ENCODE measurements around the gene COL9A3.
A peak's percentile ranks its signal among the peaks of the same experiment; 100 is the strongest.
"Not testable (repeated sequence)": the region's sequence is repeated elsewhere in the genome, so short reads cannot be mapped to it uniquely, and the experiment has no call there.

Gene COL9A3

DNA sequence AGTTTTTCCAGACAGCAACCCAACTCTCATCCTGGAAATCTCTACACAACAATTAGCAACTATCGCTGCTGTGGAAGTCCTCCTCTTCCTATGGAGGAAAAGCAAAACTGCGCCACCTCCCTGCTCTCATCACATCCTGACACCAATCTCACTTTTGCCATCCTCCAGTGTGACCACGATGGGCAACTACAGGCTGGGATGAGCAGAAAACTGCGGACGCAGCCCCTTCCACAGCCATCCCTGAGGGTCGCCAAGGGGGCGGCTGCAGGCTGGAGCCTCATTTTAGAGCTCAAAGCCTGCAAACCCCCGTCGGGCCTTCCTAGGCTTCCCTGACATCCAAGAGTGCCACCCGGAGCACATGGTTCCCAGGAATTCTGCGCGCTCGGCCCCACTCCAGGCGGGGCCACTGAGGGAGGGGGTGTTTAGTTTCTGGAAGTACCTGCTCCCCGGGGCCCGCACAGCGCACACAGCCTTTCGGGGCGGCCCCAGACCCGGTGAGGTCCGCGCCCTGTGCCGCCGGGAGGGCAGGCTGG is 43.6 kb downstream of the COL9A3 start:
- no peak for DNase-seq

DNA sequence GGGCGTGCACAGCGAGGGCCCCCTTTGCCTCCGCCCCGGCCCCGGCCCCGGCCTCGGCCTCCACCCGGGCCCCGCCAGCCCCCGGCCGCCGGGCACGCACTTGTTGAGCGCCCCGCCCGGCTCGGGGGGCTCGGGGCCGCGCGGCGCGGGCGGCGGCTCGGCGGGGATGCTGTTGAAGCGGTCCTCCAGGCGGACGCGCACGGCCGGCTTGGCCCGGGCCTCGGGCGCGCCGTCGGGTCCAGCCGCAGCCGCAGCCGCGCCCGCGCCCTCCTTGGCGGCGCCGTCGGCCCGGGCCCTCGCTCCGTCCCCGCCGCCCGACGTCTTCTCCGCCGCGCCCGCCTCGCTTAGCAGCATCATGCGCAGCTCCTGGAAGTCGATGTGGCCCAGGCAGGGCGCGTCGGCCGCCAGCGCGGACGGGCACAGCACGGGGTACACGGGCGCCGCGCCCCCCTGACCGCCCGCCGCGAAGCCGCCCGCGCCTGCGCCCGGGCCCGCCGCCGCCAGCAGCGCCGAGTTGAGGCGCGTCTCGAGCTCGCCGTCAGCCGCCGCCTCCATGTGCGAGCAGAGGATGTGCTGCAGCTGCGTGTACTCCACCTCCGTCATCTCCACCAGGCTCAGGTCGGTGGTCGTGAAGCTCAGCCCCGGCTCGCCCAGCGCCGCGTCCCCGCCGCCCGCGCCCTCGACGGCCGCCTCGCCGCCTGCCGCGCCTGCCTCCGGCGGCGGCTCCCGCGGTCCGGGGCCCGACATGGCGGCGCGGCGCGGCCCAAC is 44.3 kb downstream of the COL9A3 start:
- DNase-seq, result no peak

DNA sequence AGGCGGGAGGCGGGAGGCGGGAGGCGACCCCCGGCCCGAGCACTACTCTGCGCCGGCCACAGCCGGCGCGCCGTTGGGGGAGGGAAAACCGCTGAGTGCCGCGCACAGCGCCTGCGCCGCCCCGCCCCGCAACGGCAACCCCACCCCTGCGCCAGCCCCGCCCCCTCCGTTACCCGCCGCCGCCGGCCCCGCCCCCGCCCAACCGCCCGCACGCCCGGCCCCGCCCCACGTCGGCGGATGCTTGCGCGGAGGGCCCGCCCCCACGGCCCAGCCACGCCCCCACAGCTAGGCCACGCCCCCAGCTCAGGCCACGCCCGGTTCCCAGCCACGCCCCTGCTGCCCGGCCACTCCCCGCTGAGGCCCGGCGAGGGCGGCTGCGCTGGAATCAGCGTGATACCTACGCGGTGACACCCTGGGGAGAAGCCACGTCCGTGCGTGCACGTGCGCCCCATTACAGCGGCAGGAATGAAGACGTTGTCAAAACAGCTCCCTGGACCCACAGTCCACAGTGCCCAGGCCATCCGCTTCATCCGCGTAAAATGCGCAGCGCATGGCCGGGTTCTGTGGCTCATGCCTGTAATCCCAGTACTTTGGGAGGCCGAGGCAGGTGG is 45.0 kb downstream of the COL9A3 start, which contains the start of gene TCFL5:
Gene TCFL5, minus strand, starts transcription at position 97 of the 611 bp plus-strand sequence. CDS start 152 bp downstream, outside the sequence.
- peak; percentile 92 for DNase-seq

DNA sequence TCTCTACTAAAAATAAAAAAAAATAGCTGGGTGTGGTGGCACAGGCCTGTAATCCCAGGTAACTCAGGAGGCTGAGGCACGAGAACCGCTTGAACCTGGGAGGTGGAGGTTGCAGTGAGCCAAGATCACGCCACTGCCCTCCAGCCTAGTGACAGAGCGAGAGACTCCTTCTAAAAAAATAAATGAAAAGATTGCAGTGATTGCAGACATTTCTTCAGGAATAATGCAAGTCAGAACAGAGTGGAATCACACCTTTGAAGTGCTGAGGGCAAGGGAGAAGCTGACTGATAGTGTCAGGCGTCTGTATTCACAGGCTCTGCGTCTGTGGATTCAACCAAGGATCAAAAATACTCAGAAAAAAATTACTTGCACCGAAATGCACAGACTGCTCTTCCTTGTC is 47.4 kb downstream of the COL9A3 start:
- no peak for DNase-seq

DNA sequence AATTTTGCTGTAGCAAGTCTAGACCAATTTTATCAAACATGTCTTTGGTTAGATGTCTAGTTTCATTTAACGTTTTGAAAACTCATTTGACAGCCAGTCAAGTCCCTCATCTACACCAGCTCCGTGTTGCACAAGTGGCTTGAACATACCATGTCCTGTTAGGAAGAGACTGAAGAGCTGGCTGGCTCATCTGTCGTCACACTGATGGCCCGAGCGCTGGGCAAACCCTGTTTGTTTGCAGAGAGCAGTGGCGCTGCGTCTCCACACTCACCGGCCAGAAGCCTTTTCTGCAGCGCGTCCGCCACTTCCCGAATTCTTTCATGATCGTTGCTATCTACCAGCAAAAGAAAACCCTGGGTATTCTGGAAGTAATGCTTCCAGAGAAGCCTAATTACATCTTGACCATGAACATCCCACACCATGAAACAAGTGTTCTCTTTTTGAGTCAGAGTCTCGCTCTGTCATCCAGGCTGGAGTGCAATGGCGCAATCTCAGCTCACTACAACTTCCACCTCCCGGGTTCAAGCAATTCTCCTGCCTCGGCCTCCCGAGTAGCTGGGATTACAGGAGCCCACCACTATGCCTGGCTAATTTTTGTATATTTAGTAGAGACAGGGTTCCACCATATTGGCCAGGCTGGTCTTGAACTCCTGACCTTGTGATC is 55.5 kb downstream of the COL9A3 start:
- DNase-seq, result no peak

DNA sequence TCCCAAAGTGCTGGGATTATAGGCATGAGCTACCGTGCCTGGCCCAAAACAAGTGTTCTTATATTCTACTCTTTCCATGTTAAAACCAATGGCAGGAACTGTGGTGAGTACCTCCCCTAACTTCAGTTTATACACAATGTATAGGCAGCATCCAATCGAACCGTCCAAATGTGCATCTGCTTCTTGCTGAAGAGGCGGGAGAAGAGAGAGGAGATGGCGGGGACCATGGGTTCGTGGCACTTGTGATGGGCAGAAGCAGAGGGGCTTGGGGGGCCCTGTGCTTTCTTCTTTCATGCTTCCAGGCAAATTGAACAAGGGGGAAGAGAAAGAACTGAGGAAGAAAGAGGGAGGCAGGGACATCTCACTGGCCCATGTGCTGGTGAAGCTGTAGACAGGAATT is 56.0 kb downstream of the COL9A3 start:
- no peak for DNase-seq

DNA sequence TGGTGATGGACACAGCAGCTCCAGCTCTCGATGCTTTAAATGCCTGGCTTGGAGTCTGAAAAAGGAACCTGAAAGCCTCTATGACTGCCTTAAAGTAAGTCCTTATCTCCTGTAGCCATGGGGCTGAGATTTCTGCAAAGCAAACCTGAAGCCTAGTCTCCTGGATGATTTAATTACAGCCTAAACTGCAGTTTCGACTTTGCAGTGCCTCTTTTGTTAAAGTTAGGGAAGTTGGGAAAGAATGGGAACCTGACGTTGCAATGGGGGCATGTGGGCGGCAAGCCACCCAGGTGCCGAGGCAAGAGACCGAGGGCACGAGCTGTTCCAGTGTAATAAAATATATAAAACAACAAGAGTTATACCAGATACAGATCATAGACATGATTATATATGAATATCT is 56.4 kb downstream of the COL9A3 start:
- no peak for DNase-seq

DNA sequence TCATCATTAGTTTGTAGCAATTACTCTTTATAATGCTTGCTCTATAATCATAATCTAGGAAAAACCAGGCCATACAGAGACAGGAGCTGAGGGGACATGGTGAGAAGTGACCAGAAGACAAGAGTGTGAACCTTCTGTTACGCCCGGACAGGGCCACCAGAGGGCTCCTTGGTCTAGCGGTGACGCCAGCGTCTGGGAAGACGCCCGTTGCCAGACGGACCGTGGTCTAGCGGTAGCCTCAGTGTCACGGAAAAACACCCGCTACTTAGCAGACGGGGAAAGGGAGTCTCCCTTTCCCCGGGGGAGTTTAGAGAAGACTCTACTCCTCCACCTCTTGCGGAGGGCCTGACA is 56.8 kb downstream of the COL9A3 start:
- DNase-seq, result not testable (repeated sequence)

DNA sequence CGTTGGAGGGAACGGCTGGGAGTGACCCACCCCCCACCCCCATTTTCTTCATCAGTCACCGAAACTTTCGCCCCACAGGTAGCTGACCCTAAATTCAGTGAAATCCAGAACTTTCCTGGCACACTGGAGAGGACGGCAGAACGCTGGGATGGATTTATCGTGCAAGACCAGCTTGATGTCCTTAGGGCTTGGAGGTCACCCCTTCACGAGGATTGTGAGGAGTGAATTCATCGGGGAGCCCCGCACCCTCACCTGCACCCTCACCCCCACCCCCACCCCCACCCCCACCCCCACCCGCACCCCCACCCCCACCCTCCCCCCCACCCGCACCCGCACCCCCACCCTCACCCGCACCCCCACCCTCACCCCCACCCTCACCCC is 58.1 kb downstream of the COL9A3 start:
- DNase-seq, result no peak

DNA sequence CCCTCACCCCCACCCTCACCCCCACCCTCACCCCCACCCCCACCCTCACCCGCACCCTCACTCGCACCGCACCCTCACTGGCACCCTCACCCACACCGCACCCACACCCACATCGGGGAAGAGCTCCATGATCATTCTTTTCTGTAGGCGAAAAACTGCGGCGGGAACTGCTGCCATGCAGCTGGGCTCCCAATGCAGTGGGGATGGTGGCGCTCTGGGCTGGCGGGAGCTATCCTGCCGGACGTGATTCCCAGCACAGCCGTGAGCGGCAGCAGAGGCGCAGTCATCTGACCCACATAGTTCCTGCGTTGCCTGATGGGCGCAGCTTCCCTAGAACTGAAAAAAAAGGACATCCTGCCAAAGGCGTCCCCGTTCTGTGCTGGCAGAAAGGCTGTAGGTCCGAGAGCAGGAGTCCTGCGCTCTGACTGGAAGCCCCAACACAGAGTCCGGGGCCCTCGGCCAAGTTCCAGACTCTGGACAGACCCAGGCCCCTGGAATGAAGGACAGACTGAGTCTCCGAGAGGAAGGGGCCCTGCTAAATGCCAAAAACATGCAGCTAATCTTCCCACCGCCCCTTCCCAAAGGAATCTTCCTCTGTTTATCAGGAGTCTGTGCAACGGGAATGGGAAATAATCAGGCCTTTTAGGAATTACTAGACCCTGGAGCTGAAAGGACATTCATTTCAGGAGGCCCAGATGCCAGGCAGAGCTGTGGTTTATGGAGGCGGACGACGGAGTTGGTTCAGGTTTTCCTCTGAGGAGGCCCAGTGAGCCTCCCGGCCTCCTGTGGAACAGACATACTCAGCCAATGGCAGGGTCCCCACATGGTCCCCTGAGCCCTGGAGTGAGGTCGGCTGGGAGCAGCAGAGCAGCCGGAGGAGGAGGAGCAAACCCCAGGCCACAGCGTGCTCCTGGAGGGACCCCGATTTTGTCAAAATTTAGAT is 58.8 kb downstream of the COL9A3 start:
- no peak for DNase-seq

DNA sequence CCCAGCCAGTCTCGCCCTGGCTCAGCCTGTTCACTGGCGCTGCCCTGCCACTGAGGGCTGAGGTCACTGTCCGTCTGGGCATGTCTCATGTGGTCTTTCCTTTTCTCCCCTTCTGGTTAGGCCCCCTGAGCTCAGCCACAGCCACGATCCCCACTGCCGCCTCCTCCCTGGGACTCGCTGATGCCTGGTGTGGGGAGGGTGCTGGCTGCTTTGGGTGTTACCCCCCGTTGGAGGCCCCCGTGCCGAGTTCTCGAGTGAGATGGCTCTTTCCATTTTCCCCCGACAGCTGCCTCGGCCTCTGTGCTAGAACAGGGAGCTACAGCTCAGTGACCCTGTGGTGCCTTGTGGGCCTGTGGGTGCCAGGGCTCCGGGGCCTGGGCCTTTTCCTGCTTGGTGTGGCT is 59.7 kb downstream of the COL9A3 start:
- no peak for DNase-seq

DNA sequence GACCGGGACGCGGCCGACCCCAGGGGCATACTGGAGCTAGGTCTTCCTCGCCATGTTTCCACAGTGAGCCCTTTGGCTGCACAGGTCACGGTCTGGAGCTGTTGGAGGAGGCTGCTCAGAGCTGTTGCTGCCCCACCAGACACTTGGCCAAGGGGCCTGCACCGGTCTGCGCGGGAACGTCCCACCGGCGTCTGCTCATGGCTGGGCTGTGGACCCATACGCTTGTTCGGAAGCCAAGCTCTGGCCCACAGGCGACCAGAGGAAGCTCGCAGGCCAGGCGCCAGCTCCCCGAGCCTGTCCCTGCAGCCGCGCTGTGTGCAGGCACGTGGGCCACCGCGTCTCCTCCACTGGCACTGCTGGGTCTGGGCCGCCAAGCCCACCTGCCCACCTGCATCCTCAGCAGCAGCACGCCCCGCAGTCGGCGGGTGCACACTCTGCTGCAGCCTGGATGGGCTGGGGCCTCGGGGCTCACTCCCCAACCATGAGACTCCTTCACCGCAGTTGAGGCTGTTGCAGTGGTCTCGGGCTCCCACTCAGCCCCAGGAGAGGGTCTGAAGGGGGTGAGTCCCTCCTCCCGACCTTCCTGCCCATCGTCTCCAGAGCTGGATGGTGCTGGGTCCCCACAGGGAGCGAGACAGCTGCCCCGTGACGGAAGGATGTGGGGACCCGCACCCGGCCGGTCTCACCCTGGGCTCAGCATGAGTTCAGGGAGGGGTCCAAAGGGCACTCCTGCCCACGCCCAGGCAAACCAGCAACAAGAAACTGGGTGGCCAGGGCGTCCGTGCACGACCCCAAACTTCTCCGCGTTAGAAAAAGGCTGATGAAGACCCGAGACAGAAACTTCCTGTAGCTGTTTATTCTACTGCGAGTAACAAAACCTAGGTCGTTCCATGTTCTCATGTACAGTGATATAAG is 60.3 kb downstream of the COL9A3 start:
- no peak for DNase-seq

DNA sequence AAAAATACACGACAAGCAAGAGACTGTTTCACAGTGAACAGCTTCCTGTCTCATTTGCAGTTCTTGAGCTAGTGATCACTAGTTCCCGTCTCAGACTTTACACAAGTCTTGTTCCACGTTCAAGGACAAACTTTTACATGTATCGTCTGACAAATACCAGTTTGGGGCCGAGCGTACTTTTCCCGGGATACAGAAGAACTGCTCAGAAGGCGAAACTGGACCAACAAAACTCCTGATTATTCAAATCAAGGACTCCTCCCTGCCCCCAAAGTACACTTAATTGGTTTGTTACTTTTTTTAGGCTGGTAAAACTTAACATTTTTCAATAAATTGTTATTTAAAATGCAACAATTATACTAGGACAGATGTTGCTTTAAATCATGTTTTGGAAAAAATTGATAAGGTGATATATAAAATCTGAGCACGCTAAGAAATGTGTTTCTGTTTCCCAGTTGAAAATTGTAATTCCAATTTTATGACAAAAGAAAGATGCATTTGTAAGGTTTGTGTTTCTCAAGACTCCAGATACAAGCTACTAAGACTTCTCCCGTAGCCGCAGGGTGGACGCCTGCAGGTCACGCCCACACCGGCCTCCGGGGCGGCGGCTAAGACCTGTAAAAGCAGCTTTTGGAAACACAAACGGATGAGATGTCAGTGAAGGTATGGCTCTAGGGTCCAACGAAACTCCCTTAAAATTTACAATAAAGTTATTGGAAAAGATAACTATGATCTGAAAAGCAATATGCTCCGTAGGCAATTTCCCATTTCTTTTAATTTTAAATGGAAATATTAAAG is 61.6 kb downstream of the COL9A3 start:
- no peak for DNase-seq

DNA sequence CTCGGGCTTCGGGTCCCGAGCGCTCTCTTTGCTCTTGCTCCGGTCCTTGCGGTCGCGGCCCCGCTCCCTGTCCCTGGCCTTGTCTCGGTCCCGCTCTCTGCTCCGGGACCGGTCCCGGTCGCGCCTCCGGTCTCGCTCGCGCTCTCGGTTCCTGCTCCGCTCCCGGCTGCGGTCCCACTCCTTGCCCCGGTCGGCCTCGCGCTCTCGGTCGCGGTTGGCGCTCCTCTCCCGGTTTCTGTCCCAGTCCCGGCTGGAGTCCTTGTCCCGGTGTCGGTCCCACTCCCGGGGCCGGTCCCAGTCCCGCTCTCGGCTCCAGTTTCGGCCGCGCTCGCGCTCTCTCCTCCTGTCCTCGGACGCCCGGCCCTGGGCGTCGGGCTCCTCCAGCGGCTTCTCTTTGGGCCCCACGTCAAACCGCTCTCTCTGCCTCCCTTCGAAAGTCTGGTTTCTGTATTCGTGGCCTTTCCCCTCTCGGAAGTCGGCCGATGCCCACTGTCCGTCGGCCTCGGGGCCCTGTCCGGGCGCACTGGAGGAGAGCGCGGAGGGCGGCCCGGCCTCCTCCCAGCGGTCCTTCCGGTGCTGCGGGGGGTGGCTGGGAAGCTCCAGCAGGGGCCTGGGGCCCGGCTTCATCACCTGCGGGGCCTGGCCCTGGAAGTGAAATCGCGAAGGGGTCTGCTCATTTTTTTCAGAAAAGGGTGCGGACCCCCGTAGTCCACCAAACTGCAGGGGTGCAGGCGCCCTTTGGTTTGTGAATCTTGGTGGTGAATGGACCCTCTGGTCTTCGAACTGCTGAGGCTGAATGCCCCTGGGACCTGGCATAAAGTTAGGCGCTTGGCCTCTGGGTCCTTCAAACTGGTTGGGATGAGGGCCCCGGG is 62.7 kb downstream of the COL9A3 start:
- DNase-seq, result no peak

DNA sequence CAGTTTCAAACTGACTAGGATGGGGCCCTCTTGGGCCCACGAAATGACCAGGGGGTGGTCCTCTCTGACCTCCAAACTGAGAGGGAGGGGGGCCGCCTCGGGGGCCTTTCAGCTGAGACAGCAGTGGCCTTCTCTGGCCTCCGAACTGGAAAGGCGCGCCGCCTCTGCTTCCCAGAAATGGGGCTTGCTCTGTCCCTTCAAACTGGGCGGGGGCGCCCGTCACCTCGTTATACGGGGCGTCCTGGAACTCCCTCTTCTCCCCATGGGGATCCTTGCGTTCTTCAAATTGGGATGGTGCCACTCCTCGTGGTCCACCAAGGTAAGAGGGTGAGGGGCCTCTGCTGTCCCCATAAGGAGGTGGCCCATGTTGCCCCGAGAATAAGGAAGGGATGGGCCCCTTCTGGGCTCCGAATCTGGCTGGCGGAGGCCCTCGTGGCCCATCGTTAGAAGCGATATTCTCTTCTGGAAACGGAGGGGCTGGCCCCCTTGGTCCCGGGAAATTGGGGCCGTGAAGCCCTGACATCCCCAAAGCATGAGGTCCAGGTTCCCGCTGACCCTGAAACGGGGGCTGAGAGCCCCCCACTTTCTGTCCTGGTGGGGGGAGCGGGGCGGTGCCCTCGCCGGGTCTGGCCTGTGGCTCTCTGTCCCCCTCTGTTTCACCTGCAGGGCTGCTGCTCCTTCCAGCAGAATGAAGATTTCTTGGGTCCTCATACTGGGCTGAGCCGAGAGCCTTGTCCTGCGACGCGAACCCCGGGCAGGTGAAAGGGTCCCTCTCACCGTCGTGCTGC is 63.5 kb downstream of the COL9A3 start:
- no peak for DNase-seq

DNA sequence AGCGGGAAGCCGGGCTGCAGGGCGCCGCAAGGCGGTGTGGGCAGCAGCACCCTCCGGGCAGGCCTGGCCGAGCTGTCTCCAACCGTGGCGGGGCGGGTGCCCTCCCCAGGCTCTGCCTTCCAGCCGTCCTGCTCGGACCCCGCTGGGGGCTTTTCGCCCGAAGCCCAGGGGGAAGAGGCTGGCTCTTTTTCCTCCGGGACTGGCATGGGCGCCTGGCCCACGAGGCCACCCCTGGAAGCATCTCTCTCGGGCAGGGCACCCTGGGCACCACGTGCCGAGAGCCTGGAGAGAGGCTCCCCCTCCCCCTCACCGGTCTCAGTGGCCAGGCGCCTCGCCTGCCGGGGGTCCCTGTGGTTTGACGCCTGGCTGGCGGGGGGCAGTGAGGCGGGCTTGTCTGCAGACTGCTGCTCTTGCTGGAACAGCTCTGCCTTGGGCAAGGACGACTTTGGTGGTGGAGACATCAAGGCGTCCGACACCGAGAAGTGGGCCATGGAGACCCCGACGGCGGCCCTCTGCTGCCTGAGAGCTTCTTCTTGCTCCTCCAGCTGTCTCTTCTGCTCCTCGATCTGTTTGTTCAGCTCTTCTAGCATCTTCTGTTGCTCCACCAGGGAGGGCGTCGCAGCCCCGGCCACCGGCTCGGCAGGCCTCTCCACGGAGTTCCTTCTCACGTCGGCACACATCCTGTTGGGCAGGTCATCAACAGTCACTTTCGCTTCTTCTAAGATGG is 64.2 kb downstream of the COL9A3 start:
- no peak for DNase-seq

DNA sequence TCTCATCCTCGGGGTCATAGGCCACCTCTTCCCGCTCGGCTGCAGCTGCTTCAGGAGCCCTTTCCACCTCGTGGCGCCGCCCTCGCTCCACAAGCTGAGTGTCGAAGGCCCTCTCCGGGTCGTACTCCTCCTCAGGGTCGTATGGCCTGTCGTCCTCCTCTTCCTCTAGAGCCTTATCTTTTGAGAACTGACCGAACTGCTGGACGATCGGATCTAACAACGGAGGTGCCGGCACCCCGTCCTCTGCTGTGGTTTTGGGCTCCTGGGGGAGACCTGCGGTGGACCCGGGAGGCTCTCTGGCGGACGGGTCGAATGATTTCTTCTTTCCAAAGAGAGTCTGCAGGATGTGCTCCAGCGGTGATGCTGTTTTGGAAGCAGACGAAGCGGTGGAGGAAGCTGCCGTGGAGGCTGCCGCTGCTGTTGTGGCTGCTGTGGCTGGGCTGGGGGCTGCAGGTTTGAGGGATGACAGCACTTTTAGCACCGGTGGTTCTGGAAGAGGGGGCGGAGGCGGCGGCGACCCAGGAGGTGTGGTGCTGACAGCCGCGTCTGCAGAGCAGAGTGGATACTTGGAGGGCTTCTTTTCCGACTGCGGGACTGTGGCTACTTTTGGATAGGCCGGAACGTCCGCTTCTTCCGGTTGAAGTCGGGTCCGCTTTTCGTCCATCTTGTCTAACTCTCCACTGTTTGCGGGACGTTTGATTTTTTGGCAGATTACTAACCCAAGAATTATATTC is 65.0 kb downstream of the COL9A3 start:
- DNase-seq, result no peak

DNA sequence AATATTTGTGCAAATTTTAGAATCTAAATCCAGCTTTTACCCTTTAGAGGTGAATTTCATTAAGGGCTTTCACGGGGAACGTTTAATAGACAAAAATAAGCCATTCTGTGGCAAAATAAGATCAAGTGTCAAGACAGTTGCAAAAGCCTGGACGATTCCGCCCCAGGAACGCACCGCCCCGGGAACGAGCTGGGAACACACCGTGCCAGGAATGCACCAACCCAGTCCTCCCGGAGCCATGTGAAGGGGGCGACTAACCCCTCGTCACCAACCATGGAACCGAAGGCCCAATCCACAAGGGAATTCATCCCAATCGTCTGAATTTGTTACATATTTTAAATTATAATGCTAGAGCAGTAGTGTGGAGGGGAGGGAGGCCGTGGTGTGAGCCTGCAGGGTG is 65.6 kb downstream of the COL9A3 start:
- no peak for DNase-seq
